Right ventricle myocardium inferior (tissue), 1 donor: ENCODE results near the gene CHRM5. TPM values are rescaled to one million over a fixed set of nuclear protein-coding genes. Genes with fewer than 3 reads are reported as not detected.

ENCODE experiments used
- ATAC-seq: fragments of 200-7000 bp; cut with Tn5 transposase; one replicate; pipeline ENCODE4 v1.9.1; 2020; ENCODE audit warnings: mild to moderate bottlenecking, moderate library complexity
- DNase-seq: peaks from one replicate; pipeline ENCODE4 v3.0.0; 2021; ENCODE audit errors: missing footprints
- intact Hi-C: fragments of 100-400 bp; cut with DNase I; formaldehyde crosslinking; loops from one replicate; pipeline ENCODE4 v1.11.0; 2022
- long read RNA-seq: library from polyadenylated mRNA; unstranded; transcript quantifications from one replicate; pipeline ENCODE4 v2.0.0, GENCODE V29; 2021
- total RNA-seq: library from RNA; stranded (reverse); fragmentation: NEBNext Ultra II Directional; extraction: Animal tissue kit (Norgen Biotek cat#: 25700); gene quantifications from one replicate; pipeline ENCODE4 v1.2.1, GENCODE V29; 2021
- donor health status: DM: no; HTN: yes; CAD: no; lungs with severe emphysema.

The CHRM5 gene
- not detected for total RNA-seq
- long read RNA-seq = 0 reads

DNA sequence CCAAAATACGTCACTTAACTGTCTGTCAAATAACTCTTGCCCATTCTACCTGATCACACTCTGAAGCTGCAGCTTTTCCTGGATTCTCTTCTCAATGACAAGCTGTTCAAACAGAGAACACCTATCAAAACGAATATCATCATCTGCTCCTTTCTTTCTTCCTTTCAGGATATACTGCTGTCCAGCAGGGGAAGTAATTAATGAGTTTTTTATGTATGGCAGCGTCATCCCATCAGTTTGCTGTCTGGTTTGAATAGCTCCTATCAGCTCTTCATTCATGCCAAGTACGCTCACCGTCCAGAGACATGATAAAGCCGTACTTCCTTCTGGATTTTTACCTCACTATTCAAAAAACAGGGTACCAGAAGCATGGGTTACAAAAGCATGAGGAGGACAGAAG lies at the start of gene CHRM5:
TSS of gene CHRM5 (plus strand) at position 274 of the 400 bp plus-strand sequence. CDS start 94,221 bp downstream, outside the sequence.
- intact Hi-C loops = no loop called here

GRCh38 chr15:33923446-33923845 lies 44.9 kb upstream of the CHRM5 start:
- no peak for ATAC-seq
- intact Hi-C loops = no loop called here
- DNase-seq = no peak

More for the DNA sequence above, at the start of gene CHRM5:
- DNase-seq (no peak), ATAC-seq (no peak)

- DNase-seq (no peak), ATAC-seq (no peak)
- intact Hi-C loops = no loop called here
Observed at GRCh38 chr15:33926260-33926659, 42.0 kb upstream of the CHRM5 start.

- no peak for ATAC-seq
- intact Hi-C loops = no loop called here
- DNase-seq = no peak
Observed at GRCh38 chr15:33932734-33933133, 35.6 kb upstream of the CHRM5 start.

DNA sequence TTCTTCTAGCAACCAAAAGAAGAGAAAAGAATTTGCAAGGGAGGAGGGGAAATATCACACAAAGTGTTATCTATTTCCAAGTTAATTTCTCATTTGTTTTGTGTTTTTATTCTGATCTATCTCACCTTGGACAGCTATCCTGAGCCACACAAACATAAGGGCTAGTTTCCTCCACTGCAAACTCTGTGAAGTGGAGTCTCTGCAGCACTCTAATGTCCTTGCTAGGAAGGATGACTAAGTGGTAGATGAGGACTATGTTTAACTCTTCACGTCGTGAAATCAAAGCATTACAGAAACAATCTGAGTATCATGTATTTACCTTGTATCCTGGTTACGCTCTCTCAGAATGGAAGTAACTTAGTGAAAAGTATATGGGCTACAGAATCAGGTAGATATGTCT lies 33.9 kb upstream of the CHRM5 start:
- intact Hi-C loops = no loop called here
- no peak for DNase-seq
- ATAC-seq = no peak

GRCh38 chr15:33934921-33935320 lies 33.4 kb upstream of the CHRM5 start:
- DNase-seq (no peak), ATAC-seq (no peak)
- intact Hi-C loops = no loop called here

DNA sequence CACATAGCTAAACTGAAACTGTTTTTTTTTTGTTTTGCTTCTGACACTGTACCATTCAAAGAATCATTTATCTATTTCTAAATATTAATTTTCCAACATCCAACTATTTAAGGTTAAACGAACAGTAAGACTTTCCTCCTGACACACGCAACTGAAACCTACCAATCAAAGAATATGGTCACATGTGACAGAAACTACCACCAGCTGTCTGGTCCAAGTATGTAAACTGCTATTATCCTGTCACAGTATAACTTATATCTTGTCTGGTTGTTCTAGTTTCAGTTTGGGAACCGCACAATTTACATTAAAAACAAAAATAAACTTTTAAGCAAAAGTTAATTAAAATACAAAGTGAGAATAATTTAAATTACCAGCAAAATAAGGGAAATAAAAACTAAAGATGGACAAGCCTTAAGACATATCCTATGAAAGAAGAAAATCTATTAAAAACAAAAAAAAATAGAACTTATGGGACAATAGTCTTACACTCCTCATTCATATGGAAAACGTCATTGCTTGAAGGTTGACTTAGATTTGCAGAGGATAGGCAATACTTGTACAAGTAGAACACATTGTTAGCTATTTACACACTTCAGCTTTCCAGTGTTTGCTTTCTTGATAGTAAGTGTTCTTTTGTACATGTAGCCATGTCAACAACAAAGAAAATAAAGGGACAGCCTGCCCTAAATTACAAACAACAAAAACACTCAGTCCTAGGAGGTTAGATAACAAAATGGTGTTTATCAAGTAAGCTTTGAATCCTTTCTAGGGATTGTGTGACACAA lies 26.8 kb upstream of the CHRM5 start:
- no peak for ATAC-seq
- intact Hi-C loops = no loop called here
- no peak for DNase-seq

- intact Hi-C loops = no loop called here
- no peak for DNase-seq
- no peak for ATAC-seq
Observed at GRCh38 chr15:33946152-33946551, 22.1 kb upstream of the CHRM5 start.

GRCh38 chr15:33955945-33956344 lies 12.4 kb upstream of the CHRM5 start:
- ATAC-seq = no peak
- intact Hi-C loops = no loop called here
- DNase-seq = no peak

DNA sequence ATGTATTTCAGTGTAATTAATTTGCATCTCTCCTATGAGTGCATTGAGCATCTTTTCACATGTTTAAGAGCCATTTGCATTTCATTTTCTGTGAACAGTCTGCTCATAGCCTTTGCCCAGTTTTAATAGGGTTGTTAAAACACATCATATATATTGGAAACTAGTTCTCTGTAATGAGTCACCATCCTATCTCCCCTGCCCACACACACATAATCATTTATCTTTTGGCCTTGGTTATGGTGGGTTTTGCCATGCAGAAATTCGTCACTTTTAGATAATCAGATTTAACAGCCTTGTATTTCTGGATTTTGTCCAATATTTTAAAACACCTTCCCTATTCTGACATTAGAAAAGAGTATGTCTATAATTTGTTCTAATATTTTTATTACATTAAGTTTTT lies 11.9 kb upstream of the CHRM5 start:
- intact Hi-C loops = no loop called here
- DNase-seq = no peak
- no peak for ATAC-seq

GRCh38 chr15:33959844-33960548 lies 8.3 kb upstream of the CHRM5 start:
- intact Hi-C loops = loop anchor here (5.0 kb wide), 1 partner anchor 223 kb away; no protein-coding TSS in a partner anchor
- DNase-seq (no peak), ATAC-seq (no peak)

- intact Hi-C loops = loop anchor here (5.0 kb wide), 1 partner anchor 223 kb away; no protein-coding TSS in a partner anchor
- ATAC-seq (no peak), DNase-seq (no peak)
Observed at GRCh38 chr15:33960549-33960935, 7.8 kb upstream of the CHRM5 start.

- ATAC-seq (no peak), DNase-seq (no peak)
- intact Hi-C loops = loop anchor here (5.0 kb wide), 1 partner anchor 227 kb away; no protein-coding TSS in a partner anchor
Observed at GRCh38 chr15:33963831-33964664, 4.2 kb upstream of the CHRM5 start.

- intact Hi-C loops = loop anchor here (5.0 kb wide), 1 partner anchor 227 kb away; no protein-coding TSS in a partner anchor
- ATAC-seq (no peak), DNase-seq (no peak)
Observed at GRCh38 chr15:33964665-33965040, 3.6 kb upstream of the CHRM5 start.

DNA sequence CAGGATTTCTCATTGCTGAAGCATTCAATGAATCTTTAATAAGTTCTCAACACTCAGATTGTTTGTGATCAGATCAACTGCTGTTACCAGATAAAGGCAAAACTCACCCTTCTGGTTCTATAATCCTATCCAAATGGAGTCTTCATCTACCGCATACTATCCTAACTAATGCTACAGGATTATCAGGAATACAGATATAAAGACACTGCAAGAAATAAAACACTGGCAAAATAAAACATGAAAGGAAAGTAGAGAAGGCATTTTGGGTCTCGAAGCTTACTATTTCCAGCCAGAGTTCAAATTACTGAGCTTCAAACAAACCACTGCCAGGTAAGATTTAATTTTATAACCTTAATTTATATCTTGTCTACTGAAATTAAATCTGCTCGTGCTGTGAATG lies 524 bp downstream of the CHRM5 start:
- DNase-seq (no peak), ATAC-seq (no peak)
- intact Hi-C loops = no loop called here

GRCh38 chr15:33971811-33972210 lies 3.5 kb downstream of the CHRM5 start:
- intact Hi-C loops = no loop called here
- DNase-seq = no peak
- ATAC-seq = no peak

- no peak for ATAC-seq
- intact Hi-C loops = no loop called here
- no peak for DNase-seq
Observed at GRCh38 chr15:33975022-33975565, 6.8 kb downstream of the CHRM5 start.

- intact Hi-C loops = no loop called here
- DNase-seq = no peak
- no peak for ATAC-seq
Observed at GRCh38 chr15:33980159-33980558, 11.9 kb downstream of the CHRM5 start.

- ATAC-seq = no peak
- DNase-seq = no peak
- intact Hi-C loops = no loop called here
Observed at GRCh38 chr15:33982516-33982915, 14.2 kb downstream of the CHRM5 start.
